K562 (cell line): ENCODE data around the gene PLXDC1. TPM values are rescaled to one million over a fixed set of nuclear protein-coding genes. Genes with fewer than 3 reads are reported as not detected.

Experiments
- ATAC-seq: fragments of 200-7000 bp; cut with Tn5 transposase; 3 replicates; pipeline ENCODE4 v1.9.1; 2020; ENCODE audit warnings: moderate library complexity
- BruUV-seq: library from RNA; stranded (reverse); fragments of 400-500 nt; replicated peaks from 2 replicates; lab custom pipeline; 2021; lab: Mats Ljungman, UMichigan
- CTCF ChIA-PET: fragments of 300-600 bp; formaldehyde crosslinking; extraction: SDS; loops from one replicate; lab custom pipeline; 2021; ENCODE audit warnings: low intra/inter-chr PET ratio; lab: Yijun Ruan, JAX
- POLR2A ChIA-PET: fragments of 300-600, 350-650 bp; sonication (Branson Sonifier 250); formaldehyde crosslinking; extraction: SDS; loops from one replicate; lab custom pipeline; 2021; ENCODE audit warnings: antibody characterized with exemption, inconsistent platforms; lab: Yijun Ruan, JAX
- DNase-seq, 4 experiments: peaks; one replicate each; pipeline versions ENCODE4 v3.0.0 to v3.0.0-alpha.2; 2011 to 2018; ENCODE audit warnings: low spot score in 3 of 4, mixed read lengths in 3 of 4; ENCODE audit errors: extremely low read depth in 1 of 4
- FAIRE-seq: peaks from 2 replicates; lab custom pipeline; 2011; peaks lifted over from hg19 to GRCh38; lab: Jason Lieb, UNC
- H2AFZ ChIP-seq: 2 replicates; pipeline ENCODE4 v1.6.0; 2011; ENCODE audit warnings: low read depth, low read length, control low read depth, inconsistent platforms
- H3K27ac ChIP-seq: fragments of 200-600 bp; 3 replicates; pipeline ENCODE4 v1.8.0; 2011; ENCODE audit warnings: low read depth, mild to moderate bottlenecking, control low read depth, inconsistent platforms, low read length, moderate library complexity, mixed read lengths; ENCODE audit errors: extremely low read depth
- H3K27me3 ChIP-seq, 2 experiments: fragments of 300-600 bp in 1 of 2; 2 replicates in 1 of 2; 3 replicates in 1 of 2; pipeline versions ENCODE4 v1.6.0 to v1.8.0; 2011; ENCODE audit warnings: inconsistent platforms in 2 of 2, low read length in 2 of 2, mild to moderate bottlenecking in 1 of 2, mixed read lengths in 1 of 2, moderate library complexity in 1 of 2; ENCODE audit not compliant: control insufficient read depth in 2 of 2, insufficient read depth in 2 of 2
- H3K36me3 ChIP-seq: fragments of 300-600 bp; 3 replicates; pipeline ENCODE4 v1.8.0; 2011; ENCODE audit warnings: mild to moderate bottlenecking, low read length, inconsistent platforms; ENCODE audit not compliant: control insufficient read depth, insufficient read depth
- H3K4me1 ChIP-seq, 2 experiments: fragments of 200-600 bp in 1 of 2; replicated peaks in 1 of 2; 2 replicates in 1 of 2; 3 replicates in 1 of 2; pipeline versions ENCODE4 v1.5.1 to v1.8.0; 2011; ENCODE audit warnings: inconsistent platforms in 2 of 2, low read length in 2 of 2, mild to moderate bottlenecking in 1 of 2, mixed read lengths in 1 of 2, moderate library complexity in 1 of 2; ENCODE audit not compliant: control insufficient read depth in 2 of 2, insufficient read depth in 2 of 2
- H3K4me2 ChIP-seq: 2 replicates; pipeline ENCODE4 v1.6.1; 2011; ENCODE audit warnings: low read length, control low read depth, inconsistent platforms, mixed read lengths; ENCODE audit not compliant: insufficient read depth
- H3K4me3 ChIP-seq: fragments of 200-600 bp; sonication (generic), shearing (Covaris generic); 2 replicates; pipeline ENCODE4 v1.5.1; 2016; ENCODE audit warnings: control low read depth, inconsistent platforms
- H3K79me2 ChIP-seq: fragments of 200-600 bp; 3 replicates; pipeline ENCODE4 v1.8.0; 2011; ENCODE audit warnings: low read length, inconsistent platforms; ENCODE audit not compliant: control insufficient read depth, insufficient read depth
- H3K9ac ChIP-seq, 2 experiments: 2 replicates each; pipeline versions ENCODE4 v1.6.0 to v1.6.1; 2011; ENCODE audit warnings: low read depth in 2 of 2, low read length in 2 of 2, control low read depth in 1 of 2, inconsistent platforms in 1 of 2, mild to moderate bottlenecking in 1 of 2, mixed read lengths in 1 of 2; ENCODE audit not compliant: insufficient read depth in 1 of 2
- H3K9me1 ChIP-seq: one replicate; pipeline ENCODE4 v1.6.0; 2011; ENCODE audit warnings: inconsistent platforms, mild to moderate bottlenecking, low read length, moderate library complexity; ENCODE audit not compliant: control insufficient read depth, insufficient read depth
- H3K9me3 ChIP-seq: replicated peaks from 2 replicates; pipeline ENCODE4 v1.5.1; 2011; ENCODE audit warnings: low read depth, low read length, inconsistent platforms; ENCODE audit not compliant: control insufficient read depth, insufficient read depth
- H4K20me1 ChIP-seq: replicated peaks from 2 replicates; pipeline ENCODE4 v1.6.1; 2011; ENCODE audit warnings: low read length, inconsistent platforms, mixed read lengths; ENCODE audit not compliant: control insufficient read depth, insufficient read depth
- COPS2 ChIP-seq: fragments of 450-650 bp; conservative IDR thresholded peaks from 2 replicates; pipeline ENCODE4 v1.6.1; 2016; ENCODE audit warnings: mild to moderate bottlenecking, moderate library complexity
- PRDM10 ChIP-seq: fragments of 450-650 bp; IDR thresholded peaks from 2 replicates; pipeline ENCODE4 v1.6.1; 2018; ENCODE audit not compliant: partially characterized antibody
- WGBS: fragments of 100-300 bp; shearing (Covaris generic); methylation state at CpG from one replicate; pipeline ENCODE4 v1.1.6; 2016; ENCODE audit warnings: low coverage, mixed read lengths; ENCODE audit not compliant: insufficient coverage; ENCODE audit errors: missing lambda C conversion rate; 5-methylcytosine and 5-hydroxymethylcytosine counted together
- in situ Hi-C: fragments of 300-500 bp; cut with MboI; formaldehyde crosslinking; loops from 4 replicates; pipeline ENCODE4 v1.15.0; 2018; ENCODE audit warnings: inconsistent platforms, mixed read lengths
- intact Hi-C: fragments of 100-400 bp; cut with micrococcal nuclease; formaldehyde crosslinking; loops from 2 replicates; pipeline ENCODE4 v1.14.2; 2022
- polyA plus RNA-seq, 8 experiments: library from polyadenylated mRNA; depleted of rRNA in 4 of 8; stranded (reverse) in 5 of 8; unstranded in 3 of 8; fragments of >200 nt; fragmentation: Nextera tagmentation in 2 of 8; fragmentation: Illumina TruSeq in 1 of 8; extraction: Ambion mirVana in 2 of 8; extraction: Trizol in 1 of 8; gene quantifications; 2 replicates each; pipeline versions ENCODE4 v1.2.1 to v1.2.3, GENCODE V29; 2011 to 2014; ENCODE audit warnings: inconsistent platforms in 1 of 8, missing spikeins in 1 of 8
- total RNA-seq, 7 experiments: library from RNA; depleted of rRNA in 6 of 7; stranded (reverse); fragments of >200 nt in 6 of 7; fragmentation: Illumina TruSeq in 2 of 7; extraction: Trizol in 2 of 7; gene quantifications; 2 replicates each; pipeline versions ENCODE4 v1.2.1 to v1.2.3, GENCODE V29; 2011 to 2021; ENCODE audit warnings: low replicate concordance in 1 of 7

Gene PLXDC1
- total and polyA plus RNA-seq, 9 of the 15 experiments (the other 6 are each of a cell fraction or from before 2014, with no cell fraction given): not detected

- Histone ChIP-seq H3K4me1 (peaks cover 33 to 49% of the 10 kb centered on the region in 2 experiments; a peak in 4 of 5 replicates), H3K4me2 (peak overlapping the region; percentile 68), H3K36me3 (peaks cover 29% of the 10 kb centered on the region; the same call in 2 of the 3 replicates), H3K27me3 (no peaks in the 10 kb centered on the region), H3K79me2 (peaks cover 19% of the 10 kb centered on the region), H3K27ac (no peak overlapping the region), H2AFZ (no peak overlapping the region), H3K9me3 (no peaks in the 10 kb centered on the region), H3K9me1 (no peaks in the 10 kb centered on the region), H3K4me3 (no peak overlapping the region), H3K9ac (peak overlapping the region in 1 of 2 experiments; percentile 83; a peak in 2 of 4 replicates), H4K20me1 (no peaks in the 10 kb centered on the region)
- ATAC-seq (no peak), DNase-seq (no peak), FAIRE-seq (no peak)
- POLR2A ChIA-PET: interaction anchor here (0.6 to 1.3 kb wide), 7 partner anchors 9 to 750 kb away, joined by 3 to 4 read pairs (median 3); no protein-coding TSS in a partner anchor
- 48% methylated on average over 7 of the region's 10 CpGs for WGBS
- peak; percentile 92 for TF ChIP-seq PRDM10
- TF ChIP-seq COPS2: no peak
- in situ Hi-C loops (no loop called here), intact Hi-C loops (no loop called here)
- CTCF ChIA-PET: no interaction called here
- BruUV-seq: no TSS peak
These were observed 43.6 kb upstream of the PLXDC1 start for GRCh38 chr17:39194985-39195524.
